ENCODE data around the gene ARID1B.

ARID1B gene

DNA sequence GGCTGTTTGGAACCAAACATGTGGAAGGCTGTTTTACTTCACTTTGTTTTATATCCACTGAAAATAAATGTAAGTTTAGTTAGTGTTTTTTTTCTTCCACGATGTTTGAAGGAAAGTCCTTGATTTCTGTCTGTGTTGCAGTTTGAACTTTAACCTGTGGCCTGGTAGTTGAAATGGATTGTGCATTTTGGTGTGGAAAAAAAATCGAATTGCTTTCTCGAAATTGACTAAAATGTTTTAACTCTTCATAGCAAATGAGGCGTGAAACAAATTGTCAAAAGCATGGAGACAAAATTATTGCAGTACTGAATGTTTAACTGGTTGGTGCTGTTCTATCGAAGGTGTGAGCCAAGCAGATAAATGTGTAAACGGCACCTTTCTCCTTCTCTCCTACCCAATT lies 24.5 kb downstream of the ARID1B start:
- no peak overlapping the region for H3K4me3 ChIP-seq (ENCODE audit: low read depth, low read length)
- TF ChIP-seq, protein P1, sequence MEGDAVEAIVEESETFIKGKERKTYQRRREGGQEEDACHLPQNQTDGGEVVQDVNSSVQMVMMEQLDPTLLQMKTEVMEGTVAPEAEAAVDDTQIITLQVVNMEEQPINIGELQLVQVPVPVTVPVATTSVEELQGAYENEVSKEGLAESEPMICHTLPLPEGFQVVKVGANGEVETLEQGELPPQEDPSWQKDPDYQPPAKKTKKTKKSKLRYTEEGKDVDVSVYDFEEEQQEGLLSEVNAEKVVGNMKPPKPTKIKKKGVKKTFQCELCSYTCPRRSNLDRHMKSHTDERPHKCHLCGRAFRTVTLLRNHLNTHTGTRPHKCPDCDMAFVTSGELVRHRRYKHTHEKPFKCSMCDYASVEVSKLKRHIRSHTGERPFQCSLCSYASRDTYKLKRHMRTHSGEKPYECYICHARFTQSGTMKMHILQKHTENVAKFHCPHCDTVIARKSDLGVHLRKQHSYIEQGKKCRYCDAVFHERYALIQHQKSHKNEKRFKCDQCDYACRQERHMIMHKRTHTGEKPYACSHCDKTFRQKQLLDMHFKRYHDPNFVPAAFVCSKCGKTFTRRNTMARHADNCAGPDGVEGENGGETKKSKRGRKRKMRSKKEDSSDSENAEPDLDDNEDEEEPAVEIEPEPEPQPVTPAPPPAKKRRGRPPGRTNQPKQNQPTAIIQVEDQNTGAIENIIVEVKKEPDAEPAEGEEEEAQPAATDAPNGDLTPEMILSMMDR (IDR thresholded peaks at IDR 0.05; ENCODE audit: low read depth, low read length) = no peak
- in situ Hi-C loops (cut with HindIII; ENCODE audit: low sequenced_read_pairs) = no loop called here
- DNase-seq (ENCODE audit: low read depth, low spot score) = no peak

DNA sequence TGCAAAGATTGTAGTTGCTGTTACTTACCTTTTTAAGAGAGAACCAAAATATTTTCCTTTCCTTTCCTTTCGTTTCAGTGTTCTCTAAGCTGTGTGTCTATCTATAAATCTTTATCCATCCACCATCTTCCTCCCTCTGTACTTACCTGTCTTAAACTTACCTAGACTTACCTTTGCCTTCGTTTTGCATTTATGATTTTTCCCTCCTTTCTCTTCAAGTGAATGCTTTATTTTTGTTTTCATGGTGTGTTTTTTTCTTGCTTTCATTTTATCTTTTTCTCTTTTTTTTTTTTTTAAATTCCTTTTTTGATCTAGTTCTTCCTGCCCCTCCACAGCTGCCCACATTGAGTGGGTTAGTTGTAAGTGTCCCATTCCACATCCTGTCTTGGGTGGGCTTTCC lies 26.2 kb downstream of the ARID1B start:
- TF ChIP-seq, protein P1 (IDR thresholded peaks at IDR 0.05; ENCODE audit: low read depth, low read length) = no peak
- DNase-seq (ENCODE audit: low read depth, low spot score) = no peak
- in situ Hi-C loops (cut with HindIII; ENCODE audit: low sequenced_read_pairs) = no loop called here
- no peak overlapping the region for H3K4me3 ChIP-seq (ENCODE audit: low read depth, low read length)

DNA sequence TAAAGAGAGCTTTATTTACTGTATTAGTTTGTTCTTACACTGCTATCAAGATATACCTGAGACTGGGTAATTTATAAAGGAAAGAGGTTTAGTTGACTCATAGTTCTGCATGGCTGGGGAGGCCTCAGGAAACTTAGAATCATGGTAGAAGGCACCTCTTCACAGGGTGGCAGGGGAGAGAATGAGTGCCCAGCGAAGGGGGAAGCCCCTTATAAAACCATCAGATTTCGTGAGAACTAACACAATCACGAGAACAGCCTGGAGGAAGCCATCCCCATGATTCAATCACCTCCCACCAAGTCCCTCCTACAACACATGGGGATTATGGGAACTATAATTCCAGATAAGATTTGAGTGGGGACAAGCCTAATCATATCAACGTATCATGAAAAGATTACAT lies 27.2 kb downstream of the ARID1B start:
- TF ChIP-seq, protein P1 (IDR thresholded peaks at IDR 0.05; ENCODE audit: low read depth, low read length) = no peak
- no peak for DNase-seq (ENCODE audit: low read depth, low spot score)
- in situ Hi-C loops (cut with HindIII; ENCODE audit: low sequenced_read_pairs) = no loop called here
- H3K4me3 ChIP-seq (ENCODE audit: low read depth, low read length) = no peak overlapping the region

DNA sequence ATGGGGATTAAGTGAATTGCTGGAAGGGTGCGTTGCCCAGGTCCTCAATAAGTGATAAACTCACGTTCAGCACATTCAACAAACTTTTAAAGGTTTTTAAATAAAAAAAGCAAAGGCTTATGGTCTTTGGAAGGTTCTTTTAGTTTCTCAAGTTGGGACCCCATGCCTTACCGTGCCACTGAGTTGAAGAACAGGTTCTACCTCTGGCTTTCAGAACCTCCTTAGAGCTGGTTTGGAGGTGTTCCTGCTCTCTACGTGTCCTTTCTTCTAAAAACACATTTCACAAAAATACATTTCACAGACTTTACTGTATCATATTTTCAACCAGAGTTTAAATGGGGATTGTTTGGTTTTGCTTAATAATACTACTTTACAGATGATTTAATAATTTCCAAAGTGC lies 29.0 kb downstream of the ARID1B start:
- in situ Hi-C loops (cut with HindIII; ENCODE audit: low sequenced_read_pairs) = no loop called here
- TF ChIP-seq, protein P1 (IDR thresholded peaks at IDR 0.05; ENCODE audit: low read depth, low read length) = no peak
- DNase-seq (ENCODE audit: low read depth, low spot score) = no peak
- H3K4me3 ChIP-seq (ENCODE audit: low read depth, low read length) = no peak overlapping the region

DNA sequence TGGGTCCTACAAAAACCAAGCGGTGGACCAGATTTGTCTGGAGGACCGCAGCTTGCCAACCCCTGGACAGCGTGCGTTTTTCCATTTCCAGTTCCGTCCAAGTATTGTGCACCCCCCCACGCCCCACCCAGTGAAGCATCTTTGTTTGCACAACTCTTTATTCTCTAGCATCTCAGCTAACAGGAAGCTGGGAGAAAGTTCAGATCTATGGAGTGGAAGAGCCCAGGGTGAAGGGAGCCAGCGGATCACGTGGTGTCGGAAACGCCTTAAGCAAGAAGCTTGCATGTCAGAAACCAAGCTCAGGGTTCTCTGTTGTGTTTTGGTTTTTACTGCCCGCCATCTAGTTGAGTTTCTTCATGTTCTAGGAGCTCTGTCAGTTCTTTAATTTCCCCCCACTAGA lies 29.9 kb downstream of the ARID1B start:
- TF ChIP-seq, protein P1 (IDR thresholded peaks at IDR 0.05; ENCODE audit: low read depth, low read length) = no peak
- no peak for DNase-seq (ENCODE audit: low read depth, low spot score)
- in situ Hi-C loops (cut with HindIII; ENCODE audit: low sequenced_read_pairs) = no loop called here
- H3K4me3 ChIP-seq (ENCODE audit: low read depth, low read length) = no peak overlapping the region

DNA sequence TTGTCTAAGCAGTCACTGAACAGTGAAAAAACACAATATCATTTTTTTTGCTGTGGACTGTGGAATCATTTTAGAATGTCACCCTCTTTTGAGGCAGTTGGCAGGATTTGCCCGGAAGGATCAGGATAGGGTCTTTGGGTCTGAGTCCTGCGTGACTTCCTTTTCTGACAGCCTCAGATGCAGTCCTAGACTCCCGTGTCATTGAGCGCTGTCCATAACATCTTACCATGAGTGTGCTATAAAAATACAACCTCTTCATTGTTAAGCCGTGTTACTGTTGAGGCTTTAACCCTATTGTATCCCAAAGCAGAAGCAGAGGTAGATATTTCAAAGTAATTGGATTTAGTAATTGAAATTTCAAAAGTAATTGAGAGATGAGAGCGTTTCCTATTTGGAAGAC lies 30.6 kb downstream of the ARID1B start:
- TF ChIP-seq, protein P1 (IDR thresholded peaks at IDR 0.05; ENCODE audit: low read depth, low read length) = no peak
- in situ Hi-C loops (cut with HindIII; ENCODE audit: low sequenced_read_pairs) = no loop called here
- no peak overlapping the region for H3K4me3 ChIP-seq (ENCODE audit: low read depth, low read length)
- no peak for DNase-seq (ENCODE audit: low read depth, low spot score)

DNA sequence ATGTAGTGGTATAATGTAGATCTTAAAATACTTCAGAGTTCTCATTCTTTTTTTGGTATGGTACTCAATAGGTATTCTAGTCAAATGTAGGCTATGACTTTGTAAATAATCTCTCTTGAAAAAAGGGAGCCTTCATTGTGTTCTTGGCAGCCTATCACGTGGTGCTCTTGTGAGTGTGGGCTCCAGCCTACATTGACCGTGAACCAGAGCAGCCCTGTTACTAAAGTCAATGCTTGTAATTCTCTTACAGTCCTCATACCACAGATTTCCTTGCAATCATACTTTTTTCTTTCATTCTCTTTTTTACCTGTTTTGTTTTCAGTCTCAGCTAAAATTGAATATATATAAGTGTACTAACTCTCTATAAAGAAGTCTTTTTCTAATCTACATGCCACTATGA lies 31.1 kb downstream of the ARID1B start:
- TF ChIP-seq, protein P1 (IDR thresholded peaks at IDR 0.05; ENCODE audit: low read depth, low read length) = no peak
- peak; percentile 15 for DNase-seq (ENCODE audit: low read depth, low spot score)
- no peak overlapping the region for H3K4me3 ChIP-seq (ENCODE audit: low read depth, low read length)
- in situ Hi-C loops (cut with HindIII; ENCODE audit: low sequenced_read_pairs) = no loop called here
